Effector memory CD4-positive, alpha-beta T cell (primary cell): Measurements from ENCODE around the gene NAV2.

Experiments used
- DNase-seq, 3 donors: peaks; one replicate each; pipeline ENCODE4 v3.0.0-alpha.2; 2020
- H3K27ac ChIP-seq: 2 replicates; pipeline ENCODE4 v1.7.0; 2013; ENCODE audit warnings: mild to moderate bottlenecking, low read length, moderate library complexity; ENCODE audit not compliant: insufficient read depth, poor library complexity, severe bottlenecking
- H3K27me3 ChIP-seq: replicated peaks from 2 replicates; pipeline ENCODE4 v1.7.0; 2013; ENCODE audit warnings: mild to moderate bottlenecking, low read length; ENCODE audit not compliant: insufficient read depth, control insufficient read depth, poor library complexity, severe bottlenecking
- H3K36me3 ChIP-seq: 2 replicates; pipeline ENCODE4 v1.7.0; 2013; ENCODE audit warnings: mild to moderate bottlenecking, low read length, moderate library complexity; ENCODE audit not compliant: control insufficient read depth, insufficient read depth
- H3K4me1 ChIP-seq: 2 replicates; pipeline ENCODE4 v1.7.0; 2013; ENCODE audit warnings: low read length, mild to moderate bottlenecking; ENCODE audit not compliant: control insufficient read depth, insufficient read depth, poor library complexity, severe bottlenecking
- H3K4me3 ChIP-seq: 2 replicates; pipeline ENCODE4 v1.7.0; 2013; ENCODE audit warnings: low read length, low read depth, mild to moderate bottlenecking; ENCODE audit not compliant: insufficient read depth, poor library complexity, severe bottlenecking
- H3K9me3 ChIP-seq: 2 replicates; pipeline ENCODE4 v1.7.0; 2013; ENCODE audit warnings: mild to moderate bottlenecking, low read length, moderate library complexity; ENCODE audit not compliant: control insufficient read depth

Gene NAV2

DNA sequence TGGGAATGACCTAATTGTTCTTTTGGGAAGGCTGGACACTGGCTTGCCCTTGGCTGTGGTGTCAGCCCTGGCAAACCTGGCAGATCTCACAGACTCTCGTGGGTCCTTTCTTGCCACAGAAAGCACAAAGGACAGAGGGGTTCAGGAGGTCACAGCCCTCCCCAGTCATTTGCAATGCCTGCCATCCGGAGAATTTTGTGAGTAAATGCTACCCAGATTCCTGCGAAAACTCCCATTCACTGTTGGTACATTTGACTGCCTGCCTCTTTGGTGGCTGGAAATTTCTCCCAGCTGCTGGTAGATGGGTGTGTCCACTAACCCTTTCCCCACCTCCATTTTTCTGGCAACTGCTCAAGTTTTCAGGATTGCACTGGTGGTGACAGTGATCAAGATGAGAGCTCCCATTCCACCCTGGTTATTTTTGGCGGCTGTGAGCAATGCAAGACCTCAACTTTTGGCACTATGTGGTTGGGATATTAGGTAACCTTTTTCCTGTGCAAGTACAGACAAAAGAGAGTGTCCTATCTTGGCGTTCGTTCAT, 155.7 kb downstream of the NAV2 start:
- no peak overlapping the region for H3K27ac ChIP-seq
- no peaks in the 10 kb centered on the region for H3K36me3 ChIP-seq
- no peaks in the 10 kb centered on the region for H3K27me3 ChIP-seq
- DNase-seq, result no peak
- no peaks in the 10 kb centered on the region for H3K4me1 ChIP-seq
- H3K9me3 ChIP-seq, result no peaks in the 10 kb centered on the region
- H3K4me3 ChIP-seq, result no peak overlapping the region

DNA sequence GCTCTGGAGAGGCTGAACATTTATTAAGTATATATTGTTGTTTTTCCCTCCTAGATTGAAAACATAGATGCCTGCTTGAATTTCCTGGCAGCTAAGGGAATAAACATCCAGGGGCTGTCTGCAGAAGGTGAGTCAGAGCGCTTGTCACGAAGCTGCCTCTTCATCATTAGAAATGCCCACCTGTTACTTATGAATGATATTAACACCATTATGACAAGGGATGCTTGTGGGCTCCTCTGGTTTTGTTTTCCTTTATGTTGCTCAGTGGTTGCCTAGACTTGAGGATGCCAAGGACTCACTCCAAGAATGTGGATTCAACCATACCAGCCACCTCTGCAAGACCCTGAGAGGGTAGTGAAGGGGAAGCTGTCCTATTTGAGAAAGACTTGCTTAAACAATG, 156.2 kb downstream of the NAV2 start:
- no peak for DNase-seq
- Histone ChIP-seq H3K36me3 (no peaks in the 10 kb centered on the region), H3K27me3 (no peaks in the 10 kb centered on the region), H3K27ac (no peak overlapping the region), H3K4me1 (no peaks in the 10 kb centered on the region), H3K9me3 (no peaks in the 10 kb centered on the region), H3K4me3 (no peak overlapping the region)

GRCh38 chr11:19869466-19869865, 156.8 kb downstream of the NAV2 start:
- H3K27ac ChIP-seq, result no peak overlapping the region
- H3K9me3 ChIP-seq, result no peaks in the 10 kb centered on the region
- H3K4me3 ChIP-seq, result no peak overlapping the region
- no peak for DNase-seq
- H3K27me3 ChIP-seq, result no peaks in the 10 kb centered on the region
- no peaks in the 10 kb centered on the region for H3K4me1 ChIP-seq
- no peaks in the 10 kb centered on the region for H3K36me3 ChIP-seq

DNA sequence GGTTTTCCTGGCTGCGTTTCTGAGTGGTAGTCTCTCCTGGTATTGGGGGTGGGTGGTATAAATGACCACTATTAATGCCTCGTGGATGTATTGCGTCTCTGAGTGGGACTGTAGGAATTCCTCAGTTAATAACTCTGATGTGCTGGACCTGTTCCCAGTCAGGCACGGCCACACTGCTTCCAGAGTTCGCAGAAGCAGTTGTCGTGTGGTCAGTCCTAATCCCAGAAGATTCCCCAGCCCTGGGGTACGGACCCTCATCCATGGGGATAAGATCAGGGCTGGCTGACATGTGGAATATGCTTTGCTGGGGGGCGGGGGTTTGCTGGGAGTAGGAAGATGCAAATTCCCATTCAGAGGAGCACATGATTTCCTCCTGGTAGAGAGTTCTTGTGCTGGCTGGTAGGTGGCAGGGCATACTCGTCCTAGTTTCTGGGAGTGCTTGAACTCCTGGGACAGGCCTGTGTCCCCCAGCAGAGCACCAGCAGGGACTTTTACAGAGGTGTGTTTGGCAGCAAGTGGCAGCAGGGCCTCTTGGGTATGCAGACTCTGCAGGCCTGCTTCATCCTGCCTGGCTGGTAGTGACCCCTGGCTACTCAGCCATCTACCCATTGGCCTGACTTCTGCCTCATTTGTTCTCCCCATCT, 157.4 kb downstream of the NAV2 start:
- no peak for DNase-seq
- H3K36me3 ChIP-seq, result no peaks in the 10 kb centered on the region
- H3K27me3 ChIP-seq, result no peaks in the 10 kb centered on the region
- no peak overlapping the region for H3K27ac ChIP-seq
- no peaks in the 10 kb centered on the region for H3K4me1 ChIP-seq
- H3K9me3 ChIP-seq, result no peaks in the 10 kb centered on the region
- no peak overlapping the region for H3K4me3 ChIP-seq

GRCh38 chr11:19871531-19871930, 158.9 kb downstream of the NAV2 start:
- Histone ChIP-seq H3K36me3 (no peaks in the 10 kb centered on the region), H3K4me1 (no peaks in the 10 kb centered on the region), H3K4me3 (no peak overlapping the region), H3K27ac (no peak overlapping the region), H3K27me3 (no peaks in the 10 kb centered on the region), H3K9me3 (no peaks in the 10 kb centered on the region)
- DNase-seq, result no peak

DNA sequence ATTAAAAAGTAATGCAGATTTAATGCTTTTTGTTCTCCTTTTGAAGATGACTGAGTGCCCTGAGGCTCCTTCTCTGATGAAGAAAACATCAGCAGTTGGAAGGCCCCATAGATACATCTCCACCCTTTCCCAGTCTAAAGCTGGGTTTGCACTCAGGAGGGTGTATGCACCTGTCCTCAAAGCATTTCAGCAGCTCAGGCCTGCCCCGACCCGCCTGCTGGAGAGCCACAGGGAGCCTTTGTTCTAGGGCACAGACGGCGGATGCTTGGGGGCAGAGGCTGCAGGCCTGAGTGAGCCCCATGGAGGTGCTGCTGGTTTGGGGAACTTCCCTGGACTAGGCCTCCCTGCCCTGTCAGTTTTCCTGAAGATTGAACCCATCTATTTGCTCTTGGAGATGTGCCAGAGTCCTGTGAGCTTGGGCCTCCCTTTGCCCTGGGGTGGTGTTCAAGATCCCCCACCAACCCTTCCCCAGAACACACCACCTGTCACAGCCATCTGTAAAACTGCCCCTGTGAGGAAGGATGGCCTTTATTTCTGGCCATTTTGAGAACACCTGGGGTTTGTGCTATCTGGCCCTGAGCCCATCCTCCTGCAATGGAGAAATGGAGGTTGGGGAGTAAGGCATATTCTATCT, 160.0 kb downstream of the NAV2 start:
- no peaks in the 10 kb centered on the region for H3K27me3 ChIP-seq
- no peak overlapping the region for H3K27ac ChIP-seq
- H3K4me3 ChIP-seq, result no peak overlapping the region
- no peaks in the 10 kb centered on the region for H3K36me3 ChIP-seq
- no peaks in the 10 kb centered on the region for H3K4me1 ChIP-seq
- H3K9me3 ChIP-seq, result no peaks in the 10 kb centered on the region
- no peak for DNase-seq

DNA sequence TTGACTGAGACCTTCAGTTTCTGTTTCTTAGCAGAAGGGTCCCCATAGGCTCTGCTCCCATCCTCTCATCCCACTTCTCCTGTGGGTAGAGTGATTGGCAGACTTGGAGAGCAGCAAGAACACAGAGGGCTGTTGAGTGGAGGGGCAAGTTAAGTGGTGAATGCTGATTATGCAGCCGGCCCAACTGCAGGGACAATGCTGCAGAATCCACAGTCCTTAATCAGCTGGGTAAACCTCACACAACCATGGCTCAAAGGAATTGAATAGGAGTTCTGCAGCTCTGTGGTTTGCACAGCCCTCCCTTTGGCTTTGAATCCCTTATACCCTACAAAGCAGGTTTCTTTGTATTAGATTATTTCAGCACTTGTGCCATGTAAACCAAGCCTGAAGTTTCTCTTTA, 161.1 kb downstream of the NAV2 start:
- no peaks in the 10 kb centered on the region for H3K36me3 ChIP-seq
- DNase-seq, result no peak

DNA sequence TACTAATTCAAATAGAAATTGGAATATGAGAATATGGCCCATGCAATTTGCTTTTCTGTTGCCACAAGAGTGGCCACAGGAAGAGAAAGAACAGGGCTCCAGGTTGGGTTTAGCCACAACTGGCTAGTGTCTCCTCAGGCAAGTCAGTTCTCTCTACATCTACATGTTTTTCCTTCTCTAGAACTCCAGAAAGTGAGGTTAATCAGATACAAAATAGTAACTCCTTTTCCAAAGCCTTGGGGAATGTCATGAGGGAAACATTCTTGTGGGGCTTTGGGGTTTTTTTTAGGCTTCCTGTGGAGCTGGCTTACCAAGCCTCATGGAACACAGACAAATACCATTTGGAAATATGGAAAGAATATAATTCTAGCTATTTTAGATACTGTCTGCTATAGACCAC, 161.6 kb downstream of the NAV2 start:
- no peak overlapping the region for H3K27ac ChIP-seq
- no peaks in the 10 kb centered on the region for H3K4me1 ChIP-seq
- DNase-seq, result no peak
- H3K36me3 ChIP-seq, result no peaks in the 10 kb centered on the region
- no peaks in the 10 kb centered on the region for H3K27me3 ChIP-seq
- H3K4me3 ChIP-seq, result no peak overlapping the region
- no peaks in the 10 kb centered on the region for H3K9me3 ChIP-seq

More for the DNA sequence above, 161.1 kb downstream of the NAV2 start:
- Histone ChIP-seq H3K27ac (no peak overlapping the region), H3K9me3 (no peaks in the 10 kb centered on the region), H3K27me3 (no peaks in the 10 kb centered on the region), H3K4me3 (no peak overlapping the region), H3K4me1 (no peaks in the 10 kb centered on the region)

GRCh38 chr11:19876750-19877149, 164.1 kb downstream of the NAV2 start:
- Histone ChIP-seq H3K4me1 (no peaks in the 10 kb centered on the region), H3K36me3 (no peaks in the 10 kb centered on the region), H3K4me3 (no peak overlapping the region), H3K27ac (no peak overlapping the region), H3K9me3 (no peaks in the 10 kb centered on the region), H3K27me3 (no peaks in the 10 kb centered on the region)
- no peak for DNase-seq

DNA sequence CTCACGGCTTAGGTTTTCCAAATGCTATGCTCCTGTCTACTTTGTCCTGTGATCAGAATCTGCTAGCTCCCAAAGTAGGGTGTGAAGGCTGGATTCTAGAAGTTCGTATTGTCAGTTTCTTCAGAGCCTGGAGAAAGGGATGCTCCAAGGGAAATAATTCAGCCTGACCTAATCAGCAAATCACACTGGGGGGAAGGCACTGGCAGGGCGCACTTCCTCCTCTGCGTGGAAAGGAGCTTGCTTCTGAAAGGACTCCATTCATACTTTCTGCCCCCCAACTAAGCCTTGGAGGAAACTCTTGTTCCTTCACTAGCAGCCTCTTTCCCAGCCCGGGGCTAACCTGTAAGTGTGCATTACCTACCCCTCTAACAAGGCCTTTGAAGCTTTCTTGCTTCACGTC, 165.9 kb downstream of the NAV2 start:
- DNase-seq, result no peak
- Histone ChIP-seq H3K36me3 (no peaks in the 10 kb centered on the region), H3K27me3 (no peaks in the 10 kb centered on the region), H3K4me3 (no peak overlapping the region), H3K4me1 (no peaks in the 10 kb centered on the region), H3K27ac (no peak overlapping the region), H3K9me3 (no peaks in the 10 kb centered on the region)
